GM12892 (cell line): Measurements from ENCODE around the gene UQCR11.

ENCODE experiments used
- POLR2A ChIP-seq: IDR thresholded peaks from 2 replicates; pipeline ENCODE4 v1.6.1; 2011; ENCODE audit warnings: low read depth, low read length, control low read depth
- POLR2AphosphoS5 ChIP-seq: IDR thresholded peaks from 2 replicates; pipeline ENCODE4 v1.6.1; 2011; ENCODE audit warnings: low read depth, low read length, control low read depth
- TAF1 ChIP-seq: IDR thresholded peaks from 2 replicates; pipeline ENCODE4 v1.6.1; 2011; ENCODE audit warnings: low read depth, mild to moderate bottlenecking, control low read depth, low read length, borderline replicate concordance

GRCh38 chr19:1634242-1634937 is 29.1 kb upstream of the UQCR11 start:
- TF ChIP-seq POLR2A = no peak
- no peak for TF ChIP-seq POLR2AphosphoS5
- TF ChIP-seq TAF1 = no peak
